Esophagus squamous epithelium (tissue), 4 donors: ENCODE data around the gene CHD1L.

ENCODE experiments used
- CTCF ChIP-seq, 6 experiments: fragments of 450-650 bp in 4 of 6; fragments of 200-600 bp in 2 of 6; sonication (generic) in 2 of 6; IDR thresholded peaks; one replicate each; pipeline ENCODE4 v1.5.1; 2016 to 2019; ENCODE audit warnings: antibody characterized with exemption in 6 of 6, mild to moderate bottlenecking in 4 of 6, moderate library complexity in 4 of 6
- POLR2A ChIP-seq, 4 donors: fragments of 450-650 bp; IDR thresholded peaks; one replicate each; pipeline ENCODE4 v1.6.1; 2017; ENCODE audit warnings: antibody characterized with exemption in 4 of 4, mild to moderate bottlenecking in 4 of 4, moderate library complexity in 3 of 4

GRCh38 chr1:147243841-147244240 lies 1.4 kb downstream of the CHD1L start:
- no peak for TF ChIP-seq CTCF (IDR thresholded peaks at IDR 0.05)
- TF ChIP-seq POLR2A (IDR thresholded peaks at IDR 0.05) = no peak
